Mesenteric fat pad (tissue), 1 donor: ENCODE results near the gene TPRG1. TPM values are rescaled to one million over a fixed set of nuclear protein-coding genes. Genes with fewer than 3 reads are reported as not detected.

ENCODE experiments used
- DNase-seq: peaks from one replicate; pipeline ENCODE4 v3.0.0-alpha.2; 2020; ENCODE audit warnings: low spot score
- total RNA-seq: library from RNA; stranded (reverse); fragmentation: NEBNext Ultra II Directional; extraction: Animal tissue kit (Norgen Biotek cat#: 25700); gene quantifications from one replicate; pipeline ENCODE4 v1.2.1, GENCODE V29; 2021
- donor health status: DM: yes; HTN: yes; CAD: no.

Gene TPRG1
- total RNA-seq, 1 donor from 2014 or later: 13.6 TPM

DNA sequence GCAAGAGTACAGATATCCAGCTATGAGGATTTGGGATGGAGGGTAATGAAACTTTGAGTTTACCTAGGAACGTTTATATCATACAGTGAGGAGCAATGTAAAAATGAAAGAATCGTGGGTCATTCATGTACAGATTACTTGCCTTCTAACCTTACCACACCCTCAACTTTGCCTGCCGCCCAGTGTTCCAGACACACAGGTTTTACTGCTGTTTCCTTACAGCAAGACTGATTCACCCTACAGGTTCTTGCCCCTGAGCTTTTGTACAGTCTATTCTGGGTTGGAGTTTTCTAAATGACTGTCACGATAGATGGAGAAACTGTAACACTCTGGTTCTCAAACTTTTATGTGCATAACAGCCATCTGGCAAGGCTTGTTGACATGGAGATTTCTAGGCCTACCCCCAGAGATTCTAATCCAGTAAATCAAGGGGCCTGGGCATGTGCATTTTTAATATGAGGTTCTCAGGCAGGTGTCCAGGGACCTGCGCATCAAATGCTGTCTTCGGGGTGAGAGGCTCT, 6.6 kb upstream of the TPRG1 start:
- no peak for DNase-seq

DNA sequence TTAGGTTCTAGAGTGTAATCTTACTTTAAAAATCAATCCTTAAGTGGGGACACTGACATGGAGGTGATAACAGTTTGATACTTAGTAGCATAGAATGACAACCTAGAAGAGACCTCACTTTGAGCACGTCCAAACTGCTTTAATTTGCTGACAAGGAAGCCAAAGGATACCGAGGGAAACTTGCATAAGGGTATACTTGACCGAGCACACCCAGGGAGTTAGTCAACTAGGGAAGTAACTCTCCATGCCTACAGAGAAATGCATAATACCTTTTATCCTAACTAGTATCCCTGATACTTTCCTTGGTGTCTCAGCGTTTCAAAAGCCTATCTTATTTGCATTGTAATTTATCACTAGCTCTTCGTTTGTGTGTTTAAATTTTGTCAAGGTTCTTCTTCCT, 5.5 kb upstream of the TPRG1 start:
- no peak for DNase-seq

DNA sequence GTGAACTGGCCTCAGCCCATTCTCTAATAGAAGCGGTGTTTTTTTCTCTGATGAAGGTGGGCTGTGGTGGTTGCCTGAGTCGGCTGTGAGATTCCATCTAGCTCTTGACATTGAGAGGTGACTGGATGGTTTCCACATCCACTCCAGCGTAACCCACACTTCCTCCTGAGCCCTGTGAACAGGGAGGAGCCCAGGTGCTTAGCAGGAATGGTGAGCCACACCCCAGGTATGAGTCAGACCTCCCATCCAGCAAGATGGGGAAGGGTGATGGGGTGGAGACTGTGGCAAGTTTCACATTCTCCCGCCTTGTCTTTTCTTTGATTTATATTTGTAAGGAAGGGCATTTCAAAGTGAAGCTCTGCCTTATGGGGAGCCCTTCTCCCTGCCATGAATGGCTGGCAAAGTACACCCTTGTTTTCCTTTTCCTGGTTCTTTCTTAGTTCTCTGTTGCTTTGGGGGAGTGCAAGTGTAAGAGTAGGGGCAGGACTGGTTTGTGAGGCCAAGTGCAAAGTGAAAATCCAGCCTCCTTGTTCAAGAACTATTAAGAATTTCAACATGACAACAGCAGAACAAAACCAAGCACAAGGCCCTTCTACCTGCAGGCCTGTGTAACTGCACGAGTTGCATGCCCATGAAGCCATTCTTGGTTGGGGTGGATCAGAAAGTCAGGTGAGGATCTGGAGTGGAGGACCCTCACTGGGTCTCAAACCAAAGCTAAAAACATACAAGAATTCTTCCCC, 4.6 kb upstream of the TPRG1 start:
- DNase-seq: no peak

DNA sequence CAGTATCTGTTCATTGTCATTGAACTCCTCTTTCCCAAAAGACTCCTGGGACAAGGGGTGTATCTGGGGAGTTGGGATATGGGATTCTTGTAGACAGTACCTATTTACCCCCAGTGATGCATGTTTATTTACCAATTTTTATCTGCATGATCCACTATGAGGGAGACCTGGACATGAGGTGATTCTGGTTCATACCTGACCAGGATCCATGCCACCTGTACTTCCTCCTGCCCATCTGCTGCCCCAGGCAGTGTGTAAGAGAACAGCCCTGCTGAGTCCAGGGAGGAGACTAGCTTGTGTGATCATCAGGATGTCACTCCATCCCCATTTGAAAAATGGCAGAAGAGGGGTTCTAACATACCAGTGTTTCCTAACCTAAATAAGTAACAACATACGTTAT, 3.1 kb upstream of the TPRG1 start:
- no peak for DNase-seq

DNA sequence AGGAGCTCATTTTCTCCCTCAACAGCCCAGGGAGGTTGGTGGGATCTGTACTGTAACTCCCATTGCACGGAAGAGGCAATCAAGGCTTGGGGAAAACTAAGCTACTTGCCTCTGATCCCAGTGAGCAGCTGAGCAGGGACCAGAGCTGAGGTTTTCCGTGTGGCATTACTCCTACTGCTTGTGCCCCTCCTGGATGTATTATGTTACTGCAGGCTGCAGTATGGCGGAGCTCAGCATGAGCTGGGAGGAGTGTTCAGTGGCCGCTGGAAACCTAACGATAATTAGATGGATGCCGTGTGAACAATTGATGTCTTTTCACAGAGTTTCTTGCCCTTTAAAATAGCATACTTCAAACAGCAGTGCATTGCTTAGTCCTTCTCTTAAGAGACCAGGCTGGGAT, 2.0 kb upstream of the TPRG1 start:
- no peak for DNase-seq

DNA sequence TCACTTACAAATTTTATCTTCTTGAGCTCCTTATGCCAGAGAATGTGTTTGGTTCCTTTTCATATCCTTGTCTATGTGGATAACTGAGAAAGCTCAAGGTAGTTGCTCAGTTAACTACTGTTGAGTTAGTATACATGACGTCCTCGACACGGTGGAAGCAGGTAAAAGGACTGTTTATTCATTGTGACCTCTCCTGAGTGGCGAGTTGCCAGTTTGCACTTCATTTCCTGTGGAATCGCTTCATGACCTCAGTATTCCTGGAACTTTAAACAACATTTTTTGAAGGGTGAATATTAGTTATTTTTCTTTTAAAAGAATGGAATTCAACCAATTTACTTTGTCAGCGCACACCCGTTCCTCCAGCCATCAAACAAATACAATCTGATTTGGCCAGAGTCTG, 1.2 kb upstream of the TPRG1 start:
- no peak for DNase-seq

DNA sequence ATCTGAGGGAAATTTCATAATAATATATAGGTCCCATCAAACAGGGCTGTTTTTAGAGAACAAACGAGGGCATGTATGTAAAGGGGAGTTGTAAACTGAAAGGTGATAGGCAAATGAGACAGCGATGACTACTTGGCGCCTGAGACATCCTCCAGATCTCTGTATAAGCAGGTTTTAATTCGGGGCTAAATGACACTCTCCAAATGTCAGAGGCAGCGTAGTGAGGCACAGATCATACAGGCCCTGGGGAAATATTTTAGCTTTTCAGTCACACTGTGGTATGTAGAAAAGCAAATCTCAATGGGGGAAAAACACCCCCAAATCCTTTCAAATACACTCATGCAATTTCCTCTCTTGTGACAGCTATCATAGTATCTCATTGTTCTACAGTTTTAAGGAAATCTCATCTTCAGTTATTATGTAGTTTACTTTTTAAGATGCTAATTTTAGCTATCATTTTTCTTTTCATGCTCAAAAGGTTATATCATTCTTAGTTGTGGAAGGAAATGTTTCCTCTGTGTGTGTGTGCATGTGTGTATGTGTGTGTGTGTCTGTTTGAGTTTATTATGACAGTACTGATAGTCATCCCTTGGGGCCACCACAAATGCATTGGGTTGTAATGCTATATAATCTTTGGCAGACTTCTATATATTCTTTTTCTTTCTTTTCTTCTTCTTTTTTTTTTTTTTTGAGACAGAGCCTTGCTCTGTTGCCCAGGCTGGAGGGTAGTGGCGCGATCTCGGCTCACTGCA, 1.1 kb downstream of the TPRG1 start:
- no peak for DNase-seq

DNA sequence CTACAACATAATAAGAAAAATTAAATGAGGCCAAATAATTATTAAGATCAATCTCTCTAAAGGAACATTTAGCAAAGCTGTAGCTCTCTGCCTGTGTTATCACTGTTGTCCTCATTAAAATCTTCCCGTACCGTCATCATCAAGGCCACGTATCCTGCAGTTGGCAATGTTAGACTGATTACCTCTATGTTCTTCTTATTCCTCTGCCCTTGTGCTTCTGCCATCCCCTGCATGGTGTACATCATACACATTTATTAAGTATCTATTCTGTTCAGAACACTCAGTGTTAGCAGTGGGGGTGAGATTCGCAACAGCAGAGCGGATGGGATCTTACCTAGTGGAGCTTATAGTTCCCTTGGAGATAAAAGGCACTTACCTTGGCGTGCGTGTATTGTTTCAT, 12.8 kb downstream of the TPRG1 start:
- no peak for DNase-seq

DNA sequence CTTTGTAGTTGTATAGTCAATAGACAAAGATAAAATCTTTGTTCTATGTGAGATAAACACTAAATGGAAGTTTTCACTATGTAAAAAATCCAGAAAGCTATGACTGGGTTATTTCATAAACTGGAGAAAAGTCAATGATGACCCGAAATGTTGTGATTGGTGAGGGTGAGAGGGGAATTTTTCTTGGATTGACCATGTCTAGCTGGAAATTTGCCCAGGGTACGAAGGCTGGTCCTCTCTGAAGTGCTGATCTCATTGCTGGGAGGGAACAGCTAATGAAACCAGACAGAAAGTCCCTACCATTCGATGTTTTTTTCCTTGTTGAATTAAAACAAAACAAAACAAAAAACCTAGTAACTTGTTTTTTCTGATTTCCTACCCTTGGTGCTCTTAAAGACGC, 14.3 kb downstream of the TPRG1 start:
- DNase-seq: no peak

DNA sequence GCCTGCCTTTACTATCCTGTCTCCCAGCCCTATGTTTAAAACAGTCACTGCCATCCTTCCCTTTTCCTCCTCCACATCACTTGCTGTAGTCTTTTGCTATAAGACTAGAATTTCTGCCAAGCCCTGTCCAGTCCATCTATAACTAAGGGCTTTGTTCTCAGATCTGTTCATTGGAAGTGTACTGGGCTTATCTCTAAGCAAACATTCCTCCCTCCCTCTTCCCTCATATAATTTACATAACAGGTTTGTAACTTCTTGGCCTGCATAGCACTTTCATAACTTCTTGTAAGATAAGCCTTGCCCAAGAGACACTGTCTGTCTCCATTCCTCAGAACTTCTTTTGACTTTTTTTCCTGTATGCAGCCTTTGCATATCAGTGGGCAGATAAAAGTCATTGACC, 16.7 kb downstream of the TPRG1 start:
- no peak for DNase-seq

DNA sequence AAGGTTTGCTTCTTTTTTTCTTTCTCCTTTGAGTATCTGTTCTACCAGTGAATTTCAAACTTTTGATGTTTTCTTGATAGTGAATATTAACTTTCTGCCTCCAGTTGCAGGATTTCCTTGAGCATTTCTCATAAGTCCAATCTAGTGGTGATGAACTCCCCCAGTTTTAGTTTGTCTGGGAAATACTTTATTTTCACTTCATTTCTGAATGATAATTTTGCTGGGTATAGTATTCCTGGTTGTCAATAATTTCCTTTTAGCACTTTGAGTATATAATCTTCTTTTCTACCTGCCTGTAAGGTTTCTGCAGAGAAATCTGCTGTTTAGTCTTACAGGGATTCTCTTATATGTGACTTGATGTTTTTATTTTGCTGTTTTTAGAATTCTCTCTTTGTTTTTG, 21.0 kb downstream of the TPRG1 start:
- no peak for DNase-seq

DNA sequence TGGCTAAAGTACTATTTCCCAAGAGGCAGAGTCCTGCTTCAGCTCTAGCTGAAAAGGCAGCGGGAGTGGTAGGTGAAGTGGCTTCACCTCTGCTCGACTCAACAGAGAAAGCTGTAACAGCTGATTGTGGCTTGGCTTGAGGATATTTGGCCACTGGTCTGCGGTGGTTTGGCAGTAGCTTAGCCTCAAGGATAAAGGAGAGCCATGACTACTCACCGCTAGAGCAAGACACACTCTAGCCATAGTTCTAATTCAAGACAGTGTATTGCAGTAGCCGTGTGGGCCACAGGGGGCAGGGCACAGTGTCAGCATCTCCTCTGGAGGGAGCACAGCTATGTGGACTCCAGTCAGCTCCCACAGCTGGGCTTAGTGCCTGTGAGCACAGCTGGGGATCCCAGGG, 23.5 kb downstream of the TPRG1 start:
- no peak for DNase-seq

DNA sequence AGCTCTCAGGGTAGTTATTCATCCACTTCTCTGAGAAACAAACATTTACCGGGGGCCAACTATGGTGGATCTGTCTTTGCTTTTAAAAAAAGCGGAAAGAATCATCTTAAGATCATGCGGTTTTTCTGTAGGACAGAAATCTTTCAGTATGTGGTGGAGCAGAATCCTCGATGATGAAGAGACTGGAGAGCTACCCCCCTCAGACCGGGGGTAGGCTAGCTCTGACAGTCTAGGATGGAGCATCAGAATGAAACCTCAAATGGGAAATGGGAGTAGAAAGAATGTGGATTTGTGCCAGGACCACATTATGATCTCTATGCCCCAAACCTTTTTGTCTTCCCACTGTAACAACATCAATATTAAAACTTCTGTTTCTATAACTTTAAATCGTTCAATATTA, 30.3 kb downstream of the TPRG1 start:
- DNase-seq: no peak

DNA sequence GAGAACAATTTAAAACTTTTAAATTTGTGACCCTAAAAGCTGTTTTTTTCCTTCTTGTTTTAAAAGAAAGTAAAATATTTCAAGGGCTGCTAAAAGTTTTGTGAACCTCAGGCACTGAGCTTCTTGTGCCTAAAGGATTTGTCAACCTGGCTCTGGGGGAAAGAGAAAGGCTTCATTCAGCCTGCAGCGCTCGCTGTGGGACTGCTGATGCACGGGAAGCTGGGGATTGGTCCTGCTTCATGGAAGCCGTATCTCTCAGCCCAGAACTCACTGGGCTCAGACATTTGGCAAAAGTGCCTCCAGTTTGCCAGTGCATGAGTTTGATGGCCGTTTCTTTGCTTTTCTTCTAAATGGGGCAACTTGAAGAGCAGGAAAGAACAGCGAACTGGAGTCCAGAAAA, 30.8 kb downstream of the TPRG1 start:
- no peak for DNase-seq

DNA sequence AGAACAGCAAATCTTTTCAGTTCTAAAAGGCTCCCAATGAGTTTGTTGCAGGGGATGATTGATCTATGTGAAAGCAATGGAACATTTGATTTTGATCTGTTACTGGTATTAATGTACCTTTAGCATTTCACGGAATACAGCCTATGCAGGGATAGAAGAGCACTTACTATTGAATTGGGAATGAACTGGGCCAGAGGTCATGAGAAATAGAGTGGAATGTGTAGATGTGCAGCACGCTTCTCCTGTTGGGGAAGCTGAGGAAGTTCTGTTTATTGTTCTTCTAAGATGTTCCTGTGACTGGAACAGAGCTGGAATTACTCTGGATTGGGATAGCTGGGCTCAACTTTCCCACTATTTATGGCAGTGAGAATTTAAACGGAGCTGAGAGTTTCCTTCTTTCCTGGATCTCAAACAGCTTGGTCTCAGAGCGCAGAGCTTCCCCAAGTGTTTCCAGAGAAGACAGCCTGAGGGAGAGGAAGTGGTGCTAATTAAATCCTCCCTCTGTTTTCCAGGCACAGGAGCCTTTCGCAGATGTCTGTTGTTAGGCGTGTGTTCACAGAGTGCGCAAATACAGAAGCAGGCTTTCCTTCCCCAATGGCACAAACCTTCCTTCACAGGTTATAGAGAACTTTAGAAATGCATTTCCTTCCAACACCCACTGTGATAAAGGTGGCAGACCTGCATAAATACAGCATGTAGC, 32.5 kb downstream of the TPRG1 start:
- DNase-seq: no peak

DNA sequence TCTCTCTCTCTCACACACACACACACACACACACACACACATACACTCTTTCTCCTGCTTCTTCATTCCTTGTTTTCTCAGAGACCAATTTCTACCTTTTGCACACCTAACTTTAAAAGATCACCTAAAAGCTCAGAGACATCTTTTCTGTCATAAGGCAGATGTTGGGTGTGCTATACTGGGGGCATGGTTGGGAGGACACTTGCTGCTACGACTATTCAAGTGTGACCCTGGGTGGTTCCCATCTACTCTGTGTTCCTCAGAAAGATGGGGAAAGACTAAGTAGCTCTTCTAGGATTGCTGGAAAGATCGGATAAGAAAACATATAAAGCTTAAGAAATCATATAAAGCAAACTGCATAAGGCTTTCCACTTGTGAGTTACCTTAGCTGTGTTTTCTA, 33.2 kb downstream of the TPRG1 start:
- DNase-seq: no peak

DNA sequence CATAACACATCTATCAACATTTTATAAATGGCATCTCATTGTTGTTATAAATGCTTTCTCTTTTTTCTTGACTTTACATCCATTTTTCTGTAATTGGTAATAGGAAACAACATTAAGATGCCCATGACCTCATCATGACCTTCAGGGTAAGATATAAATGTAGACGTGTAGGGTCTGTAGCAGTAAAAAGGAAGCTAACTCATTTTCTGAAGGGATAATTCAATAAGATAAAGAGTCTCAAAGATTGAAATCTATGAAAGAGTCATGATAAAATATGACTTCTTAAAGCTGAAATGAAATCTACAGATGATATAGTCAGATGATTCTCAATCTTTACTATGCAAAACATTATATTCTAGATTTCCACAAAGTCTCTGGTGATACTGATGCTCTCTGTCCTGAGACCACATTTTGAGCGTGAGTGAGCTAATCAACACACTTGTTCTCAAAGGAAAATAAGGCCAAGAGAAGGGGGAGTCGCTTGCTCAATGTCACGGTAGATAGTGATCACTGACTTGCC, 38.5 kb downstream of the TPRG1 start:
- DNase-seq: no peak

DNA sequence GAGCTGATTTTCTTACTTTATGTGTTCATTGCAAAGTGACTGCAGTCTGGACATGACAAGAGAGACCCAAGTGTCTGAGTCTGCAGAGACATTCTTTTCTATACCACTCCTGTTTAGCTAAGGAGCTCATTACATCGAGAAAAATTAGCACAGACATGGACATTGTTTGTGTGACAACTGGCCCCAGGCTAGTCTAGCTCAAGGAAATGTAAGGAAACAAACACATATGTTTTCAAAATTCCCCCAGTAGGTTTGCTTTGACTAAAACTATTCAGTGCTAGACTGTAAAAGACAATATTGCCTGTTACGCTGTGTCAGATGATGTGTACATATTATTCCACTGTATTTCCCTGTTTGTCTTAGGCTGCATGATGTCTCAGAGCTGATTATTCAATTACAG, 40.9 kb downstream of the TPRG1 start:
- DNase-seq: no peak

DNA sequence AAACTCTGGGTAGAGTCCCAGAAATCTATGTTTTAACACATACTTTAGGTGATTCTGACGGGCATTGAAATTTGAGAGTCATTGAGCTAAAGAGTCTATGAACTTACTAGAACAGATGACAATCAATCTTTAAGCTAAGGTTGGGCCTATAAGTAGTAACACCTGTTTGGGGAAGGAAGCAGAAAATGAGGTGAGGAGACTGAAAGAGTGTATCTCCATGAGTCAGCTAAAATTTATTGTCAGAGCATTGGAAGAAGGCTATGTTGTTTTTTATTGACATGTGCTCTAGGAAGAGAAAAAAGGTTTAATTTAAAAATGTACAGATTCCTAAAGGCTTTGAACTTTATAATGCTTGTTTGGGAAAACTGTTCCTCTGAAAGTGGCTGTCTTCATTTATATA, 42.9 kb downstream of the TPRG1 start:
- DNase-seq: no peak

DNA sequence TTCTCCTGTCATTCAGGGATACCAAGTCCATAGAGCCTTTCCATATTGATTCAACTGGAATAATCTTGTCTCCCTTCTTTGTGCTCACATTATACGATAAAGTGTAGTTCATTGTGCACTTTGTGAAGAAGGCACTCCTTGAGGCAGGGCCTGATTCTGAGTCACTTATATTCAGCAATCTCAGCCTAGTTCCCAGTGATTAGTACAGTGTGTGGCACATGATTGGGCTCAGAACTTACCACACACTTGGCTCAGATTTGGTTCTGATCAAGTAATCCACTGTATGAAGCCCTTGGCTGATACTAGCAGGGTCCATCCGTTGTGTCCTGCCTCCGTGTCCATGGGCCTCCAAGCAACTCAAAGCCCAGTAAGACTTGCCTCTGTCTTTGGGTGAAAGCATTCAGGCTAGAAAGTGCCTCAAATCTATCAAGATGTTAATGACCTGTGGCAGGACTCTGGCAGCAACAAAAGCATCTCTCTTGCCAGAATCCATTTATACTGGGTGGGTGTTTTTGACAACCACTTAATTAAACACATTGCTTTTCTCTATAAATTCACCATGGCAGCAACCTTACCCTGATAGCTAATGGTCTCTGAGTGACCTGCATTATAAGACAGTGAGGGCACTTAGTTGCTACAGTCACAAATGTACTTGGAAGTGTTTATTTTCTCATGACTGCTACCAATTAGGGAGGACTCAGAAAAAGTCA, 51.3 kb downstream of the TPRG1 start:
- no peak for DNase-seq

DNA sequence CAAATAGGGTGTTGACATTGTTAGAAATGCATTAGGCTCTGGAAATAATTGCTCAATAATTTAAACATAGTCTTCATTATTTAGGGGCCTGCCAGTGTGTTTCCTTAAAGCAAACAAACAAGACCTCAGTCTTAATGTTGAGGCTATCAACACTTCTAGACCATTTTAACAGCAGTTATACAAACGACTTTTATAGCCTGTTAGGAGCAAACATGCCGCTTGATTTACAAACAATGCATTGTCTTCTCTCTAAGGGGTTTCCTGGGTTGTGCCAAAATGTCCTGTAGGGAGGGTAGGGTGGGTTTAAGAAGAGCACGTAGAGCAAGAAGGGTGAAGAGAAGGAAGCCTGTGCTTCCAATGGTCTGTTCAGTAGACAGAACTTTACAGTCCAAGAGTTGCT, 53.7 kb downstream of the TPRG1 start:
- DNase-seq: no peak
